Fibroblast of skin of abdomen (primary cell): ENCODE results near the gene HSF4.

ENCODE experiments used
- DNase-seq: peaks from one replicate; pipeline ENCODE4 v3.0.0-alpha.2; 2013

HSF4 gene

DNA sequence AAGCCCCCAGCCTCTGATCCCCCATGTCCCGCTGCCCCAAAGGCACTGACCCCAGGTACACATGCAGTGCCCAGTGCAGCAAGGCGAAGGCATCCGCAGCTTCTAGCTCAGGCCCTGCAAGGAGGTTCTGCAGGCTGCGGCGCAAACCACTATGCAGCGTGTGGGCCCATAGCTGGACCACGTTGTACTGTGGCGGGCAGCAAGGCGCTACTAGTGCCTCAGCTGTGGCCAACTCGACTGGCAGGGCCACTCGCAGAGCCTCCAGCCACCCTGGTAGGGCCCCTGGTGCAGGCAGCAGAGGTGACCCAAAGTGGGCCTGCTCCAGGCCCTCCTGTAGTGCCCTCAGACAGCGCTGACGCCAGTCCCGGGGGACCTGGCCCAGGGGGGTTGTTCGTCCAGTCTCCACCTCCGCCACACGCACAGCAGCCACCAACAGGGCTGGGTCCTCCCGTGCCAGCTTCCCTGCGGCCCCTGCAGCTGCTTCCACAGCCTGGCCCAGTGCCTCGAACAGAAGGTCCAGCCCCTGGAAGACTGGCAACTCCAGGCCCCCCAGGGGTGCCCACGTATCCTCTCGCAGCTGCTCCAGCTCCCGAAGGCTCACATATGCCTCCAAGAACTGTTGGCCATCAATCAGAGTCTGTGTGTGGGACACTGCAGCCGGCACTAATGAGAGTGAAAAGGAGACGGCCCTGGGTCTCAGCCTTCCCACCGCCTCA, 22.8 kb downstream of the HSF4 start:
- DNase-seq: no peak

DNA sequence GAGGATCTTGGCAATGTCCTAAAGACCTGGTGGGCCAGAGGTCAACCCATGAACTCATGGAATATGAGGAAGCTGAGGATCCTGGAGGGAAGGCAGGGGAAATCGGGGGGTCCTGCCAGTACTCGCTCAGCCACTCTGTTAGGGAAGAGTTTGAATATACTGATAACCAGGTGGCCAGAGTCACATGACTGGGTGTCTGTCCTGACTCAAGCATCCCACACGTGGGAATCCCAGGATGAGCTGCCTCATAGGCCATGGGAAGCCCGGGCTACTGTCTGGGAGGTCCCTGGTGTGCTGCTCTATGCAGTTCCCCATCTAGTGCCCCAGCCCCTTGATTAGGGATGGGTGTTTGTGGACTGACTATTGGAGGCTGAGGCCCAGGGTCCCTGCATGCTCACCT, 23.8 kb downstream of the HSF4 start:
- DNase-seq: no peak

GRCh38 chr16:67188798-67189197, 24.3 kb downstream of the HSF4 start:
- no peak for DNase-seq

- DNase-seq: no peak
These were observed 25.5 kb downstream of the HSF4 start, which contains the start of gene EXOC3L1 for GRCh38 chr16:67190041-67190440. EXOC3L1 (minus strand) TSS chr16:67190136; CDS start chr16:67189676, 460 bp downstream.

DNA sequence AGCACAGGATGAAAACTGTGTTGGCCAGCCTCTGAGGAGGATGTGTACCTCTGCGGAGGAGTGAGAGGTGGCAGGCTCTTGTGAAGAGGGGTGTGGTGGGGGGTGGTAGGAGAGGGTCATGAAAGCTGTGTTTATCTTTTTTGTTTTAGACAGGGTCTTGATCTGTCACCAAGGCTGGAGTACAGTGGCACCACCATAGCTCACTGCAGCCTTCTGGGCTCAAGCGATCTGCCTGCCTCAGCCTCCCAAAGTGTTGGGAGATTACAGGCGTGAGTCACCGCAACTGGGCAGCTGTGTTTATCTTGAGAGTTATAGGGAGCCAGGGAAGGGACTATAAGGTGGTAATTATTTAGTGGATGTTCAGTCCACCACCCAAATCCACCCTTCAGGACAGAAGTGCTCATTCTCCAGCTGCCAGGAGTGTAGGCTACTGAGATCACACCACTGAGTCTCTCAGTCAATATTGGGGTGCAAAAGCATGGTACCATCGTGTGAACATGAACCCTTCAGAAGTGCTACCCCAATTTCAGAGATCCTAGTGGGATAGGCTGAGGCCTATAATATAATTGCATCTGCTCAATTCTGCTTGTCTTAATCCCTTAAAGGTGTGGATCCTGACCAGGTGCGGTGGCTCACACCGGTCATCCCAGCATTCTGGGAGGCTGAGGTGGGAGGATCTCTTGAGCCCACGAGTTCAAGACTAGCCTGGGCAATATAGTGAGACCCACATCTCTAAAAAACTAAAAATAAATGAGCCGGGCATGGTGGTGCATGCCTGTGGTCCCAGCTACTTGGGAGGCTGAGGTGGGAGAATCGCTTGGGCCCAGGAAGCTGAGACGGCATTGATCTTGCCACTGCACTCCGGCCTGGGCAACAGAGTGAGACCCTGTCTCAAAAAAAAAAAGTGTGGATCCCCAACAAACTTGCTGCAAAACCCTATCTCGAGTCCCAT, 26.2 kb downstream of the HSF4 start:
- DNase-seq: no peak

DNA sequence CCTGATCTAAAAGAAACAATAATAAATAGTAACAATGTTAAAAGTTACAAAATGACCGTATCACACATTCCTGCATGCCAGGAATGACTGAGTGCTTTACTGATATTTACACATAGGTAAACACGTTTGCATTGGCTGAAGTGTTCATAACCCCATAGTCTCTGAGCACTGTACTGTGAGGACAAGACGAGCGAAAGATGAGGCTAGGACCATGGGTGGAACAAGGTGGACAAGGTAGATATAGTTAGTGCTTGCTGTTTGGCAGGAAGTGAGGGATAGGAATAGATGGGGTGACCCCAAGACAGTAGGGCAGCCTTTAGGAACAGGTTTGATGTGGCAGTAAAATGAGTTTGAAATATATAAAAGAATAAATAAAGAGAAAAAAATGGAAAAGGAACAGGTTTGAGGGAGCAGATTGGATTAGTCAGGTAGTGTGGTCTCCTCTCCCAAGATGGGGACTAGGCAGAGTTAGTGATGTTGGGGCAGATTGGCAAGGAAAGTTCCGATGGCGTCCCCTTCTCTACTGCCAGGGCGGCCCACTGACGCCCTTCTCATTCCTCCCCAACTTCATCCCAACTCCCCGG, 27.0 kb downstream of the HSF4 start:
- no peak for DNase-seq

GRCh38 chr16:67191995-67192681, 27.6 kb downstream of the HSF4 start, which contains the start of gene E2F4:
E2F4 (plus strand) TSS chr16:67192155; CDS start chr16:67192228, 73 bp downstream.
- peak; percentile 90 for DNase-seq

GRCh38 chr16:67192781-67193361, 28.3 kb downstream of the HSF4 start:
- DNase-seq: no peak

GRCh38 chr16:67193536-67193935, 29.0 kb downstream of the HSF4 start:
- DNase-seq: no peak

GRCh38 chr16:67194260-67194659, 29.7 kb downstream of the HSF4 start:
- no peak for DNase-seq

GRCh38 chr16:67195676-67196075, 31.1 kb downstream of the HSF4 start:
- DNase-seq: no peak

DNA sequence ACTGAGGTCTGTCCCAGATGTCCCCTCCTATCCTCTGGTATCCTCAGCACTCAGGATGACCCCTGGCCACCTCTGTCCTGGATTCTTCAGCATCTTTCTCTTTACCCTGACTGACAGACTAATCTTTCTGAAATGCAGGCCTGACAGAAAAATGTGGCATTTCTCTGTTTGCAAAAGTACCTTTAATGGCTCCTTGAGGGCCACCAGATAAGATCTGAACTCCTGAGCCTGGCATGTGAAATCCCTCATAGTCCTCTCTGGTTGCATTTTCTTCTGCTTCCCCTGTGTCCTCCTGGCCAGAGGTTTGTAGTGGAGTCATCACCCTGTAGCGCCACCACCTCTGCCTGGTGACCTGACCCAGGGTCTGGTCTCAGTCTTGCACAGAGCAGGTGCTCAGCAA, 32.3 kb downstream of the HSF4 start:
- DNase-seq: no peak

DNA sequence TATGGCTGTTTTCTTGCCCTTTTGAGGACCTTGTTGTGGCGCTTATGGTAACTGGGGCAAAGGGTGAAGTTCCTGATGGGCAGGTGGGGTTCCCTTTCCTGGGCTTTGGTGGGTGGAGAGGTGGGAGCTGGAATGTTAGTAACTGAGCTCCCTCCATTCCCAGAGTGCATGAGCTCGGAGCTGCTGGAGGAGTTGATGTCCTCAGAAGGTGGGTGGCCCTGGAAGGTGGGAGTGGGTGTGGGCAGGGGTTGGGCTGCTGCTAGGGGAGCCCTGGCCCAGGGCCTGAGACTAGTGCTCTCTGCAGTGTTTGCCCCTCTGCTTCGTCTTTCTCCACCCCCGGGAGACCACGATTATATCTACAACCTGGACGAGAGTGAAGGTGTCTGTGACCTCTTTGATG, 33.2 kb downstream of the HSF4 start:
- no peak for DNase-seq

GRCh38 chr16:67198238-67198734, 33.7 kb downstream of the HSF4 start:
- peak; percentile 26 for DNase-seq

DNA sequence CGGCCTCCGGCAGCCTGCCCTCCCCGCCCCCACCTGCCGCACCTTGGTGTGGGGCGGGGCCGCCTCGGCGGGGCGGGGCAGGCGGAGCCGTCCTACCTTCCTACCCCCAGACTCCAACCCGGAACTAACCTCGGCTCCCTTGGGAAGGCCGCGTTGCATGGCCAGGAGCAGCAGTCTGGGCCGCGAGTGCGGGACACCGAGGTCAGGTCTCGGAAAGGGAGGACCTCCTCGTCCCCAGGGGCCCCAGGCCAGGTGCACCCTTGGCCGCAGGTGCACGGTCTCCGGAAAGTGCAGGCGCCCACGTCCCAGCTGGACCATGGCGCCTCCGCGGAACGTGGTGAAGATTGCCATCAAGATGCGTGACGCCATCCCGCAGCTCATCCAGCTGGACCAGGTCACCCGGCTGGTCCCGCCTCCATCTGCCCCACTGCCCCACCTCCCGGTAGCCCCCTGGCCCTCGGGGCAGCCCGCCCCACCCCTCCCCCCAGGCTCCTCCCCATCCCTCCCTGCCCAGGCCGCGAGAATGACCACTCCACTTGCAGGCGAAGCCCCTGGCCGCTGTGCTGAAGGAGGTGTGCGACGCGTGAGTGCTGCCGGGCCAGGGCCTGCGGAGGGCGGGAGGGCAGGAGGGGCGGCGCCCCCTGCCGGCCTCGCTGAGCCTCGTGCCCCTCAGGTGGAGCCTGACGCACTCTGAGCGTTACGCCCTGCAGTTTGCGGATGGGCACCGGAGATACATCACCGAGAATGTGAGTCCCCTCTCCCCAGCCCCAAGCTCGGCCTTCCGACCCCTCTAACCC, 34.7 kb downstream of the HSF4 start, which contains the start of gene ELMO3:
TSS of gene ELMO3 (plus strand) at position 121 of the 797 bp plus-strand sequence. CDS start at position 317, 196 bp downstream.
- DNase-seq: no peak

DNA sequence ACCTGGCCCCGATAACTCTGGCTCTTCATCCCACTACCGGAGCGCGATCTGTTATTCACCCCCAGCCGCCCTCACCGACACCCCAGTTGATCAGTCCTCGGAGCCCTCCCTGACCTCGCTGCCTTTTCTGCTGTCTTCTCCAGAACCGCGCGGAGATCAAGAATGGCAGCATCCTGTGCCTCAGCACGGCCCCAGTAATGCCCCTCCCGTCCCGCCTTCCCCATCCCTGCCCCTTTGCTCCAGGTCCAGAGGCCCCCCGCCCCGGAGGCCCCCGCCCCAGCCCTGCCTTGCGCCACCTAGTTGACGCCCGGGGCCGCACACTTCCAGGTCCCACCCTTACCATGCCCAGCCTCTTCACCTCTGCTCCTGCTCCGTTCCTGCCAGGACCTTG, 35.3 kb downstream of the HSF4 start:
- no peak for DNase-seq

DNA sequence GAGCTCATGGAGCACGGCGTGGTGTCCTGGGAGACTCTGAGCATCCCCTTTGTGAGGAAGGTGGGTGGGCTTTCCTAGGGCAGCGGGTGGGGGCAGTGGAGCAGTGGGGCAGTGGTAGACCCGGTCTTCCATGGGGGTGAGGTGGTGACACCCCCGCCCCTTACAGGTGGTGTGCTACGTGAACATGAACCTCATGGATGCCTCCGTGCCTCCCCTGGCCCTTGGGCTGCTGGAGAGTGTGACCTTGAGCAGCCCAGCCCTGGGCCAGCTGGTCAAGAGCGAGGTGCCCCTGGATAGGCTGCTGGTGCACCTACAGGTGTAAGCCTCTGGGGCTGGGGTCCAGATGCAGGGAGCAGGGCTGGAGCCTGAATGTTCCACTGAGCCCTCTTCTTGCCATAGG, 35.9 kb downstream of the HSF4 start:
- no peak for DNase-seq

DNA sequence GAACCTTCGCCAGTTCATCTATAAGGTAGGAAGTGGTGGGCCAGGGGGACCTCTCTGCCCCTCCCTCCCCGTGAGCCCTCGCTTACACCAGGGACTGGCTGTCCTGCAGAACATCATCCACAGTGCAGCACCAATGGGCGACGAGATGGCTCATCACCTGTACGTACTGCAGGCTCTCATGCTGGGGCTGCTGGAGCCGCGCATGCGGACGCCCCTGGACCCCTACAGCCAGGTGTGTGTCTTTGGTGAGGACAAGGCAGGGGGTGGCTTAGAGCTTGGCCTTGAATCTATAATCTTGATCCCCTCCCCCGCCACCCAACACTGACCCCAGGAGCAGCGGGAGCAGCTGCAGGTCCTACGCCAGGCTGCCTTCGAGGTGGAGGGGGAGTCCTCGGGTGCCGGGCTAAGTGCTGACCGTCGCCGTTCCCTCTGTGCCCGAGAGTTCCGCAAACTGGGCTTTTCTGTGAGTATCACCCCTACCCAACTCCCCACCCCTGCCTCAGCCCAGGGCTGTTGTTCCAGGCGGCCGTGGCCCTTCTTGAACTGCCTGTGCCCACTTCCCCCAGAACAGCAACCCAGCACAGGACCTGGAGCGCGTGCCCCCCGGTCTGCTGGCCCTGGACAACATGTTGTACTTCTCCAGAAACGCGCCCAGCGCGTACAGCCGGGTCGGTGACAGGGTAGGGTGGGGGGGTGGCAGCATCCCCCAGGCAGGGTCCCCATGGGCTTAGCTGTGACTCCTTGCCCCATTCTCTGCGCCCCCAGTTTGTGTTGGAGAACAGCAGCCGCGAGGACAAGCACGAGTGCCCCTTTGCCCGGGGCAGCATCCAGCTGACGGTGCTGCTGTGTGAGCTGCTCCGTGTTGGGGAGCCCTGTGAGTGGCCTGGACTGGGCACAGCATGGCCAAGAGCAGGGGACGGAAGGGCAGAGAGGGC, 37.1 kb downstream of the HSF4 start:
- no peak for DNase-seq

DNA sequence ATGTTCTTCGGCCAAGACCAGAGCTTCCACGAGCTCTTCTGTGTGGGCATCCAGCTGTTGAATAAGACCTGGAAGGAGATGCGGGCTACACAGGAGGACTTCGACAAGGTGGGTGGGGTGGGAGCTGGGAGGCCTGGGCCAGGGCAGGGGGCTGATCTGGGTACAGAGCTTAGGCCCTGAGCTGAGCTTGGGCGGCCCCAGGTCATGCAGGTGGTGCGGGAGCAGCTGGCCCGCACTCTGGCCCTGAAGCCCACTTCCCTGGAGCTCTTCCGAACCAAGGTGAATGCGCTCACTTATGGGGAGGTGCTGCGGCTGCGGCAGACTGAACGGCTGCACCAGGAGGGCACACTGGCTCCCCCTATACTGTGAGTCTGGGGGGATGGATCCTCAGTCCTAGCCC, 37.9 kb downstream of the HSF4 start:
- no peak for DNase-seq

GRCh38 chr16:67202956-67203493, 38.5 kb downstream of the HSF4 start:
- no peak for DNase-seq
